Psoas muscle (tissue), 8 donors: Measurements from ENCODE around the gene SHPK. TPM values are rescaled to one million over a fixed set of nuclear protein-coding genes. Genes with fewer than 3 reads are reported as not detected.

Source experiments
- ATAC-seq, 4 donors: fragments of 200-7000 bp; cut with Tn5 transposase; one replicate each; pipeline ENCODE4 v1.9.1; 2020; ENCODE audit warnings: moderate library complexity in 3 of 4, mild to moderate bottlenecking in 2 of 4
- DNase-seq, 2 donors: peaks; one replicate each; pipeline ENCODE4 v3.0.0-alpha.2; 2020
- H3K27ac ChIP-seq: fragments of 200-600 bp; one replicate; pipeline ENCODE4 v1.8.0; 2022
- H3K27me3 ChIP-seq, 3 donors: fragments of 200-600 bp in 1 of 3; one replicate each; pipeline versions ENCODE4 v1.6.1 to v1.8.0; 2013 to 2022; ENCODE audit warnings: low read length in 2 of 3, mild to moderate bottlenecking in 2 of 3, moderate library complexity in 1 of 3; ENCODE audit not compliant: insufficient read depth in 3 of 3
- H3K36me3 ChIP-seq, 2 donors: fragments of 200-600 bp in 1 of 2; one replicate each; pipeline versions ENCODE4 v1.6.1 to v1.8.0; 2013 to 2022; ENCODE audit warnings: low read depth in 1 of 2, mild to moderate bottlenecking in 1 of 2, moderate library complexity in 1 of 2; ENCODE audit not compliant: insufficient read depth in 1 of 2
- H3K4me1 ChIP-seq: fragments of 200-600 bp; one replicate; pipeline ENCODE4 v1.8.0; 2022
- H3K4me3 ChIP-seq: fragments of 200-600 bp; one replicate; pipeline ENCODE4 v1.8.0; 2022; ENCODE audit warnings: mild to moderate bottlenecking
- H3K9me3 ChIP-seq: fragments of 200-600 bp; one replicate; pipeline ENCODE4 v1.8.0; 2022
- CTCF ChIP-seq: fragments of 200-600 bp; IDR thresholded peaks from one replicate; pipeline ENCODE4 v1.8.0; 2022; ENCODE audit warnings: antibody characterized with exemption
- WGBS, 3 donors: extraction: QIAGEN DNeasy Blood & Tissue Kit; methylation state at CpG; one replicate each; pipeline versions ENCODE4 v1.1.6 to v1.1.7; 2013; 5-methylcytosine and 5-hydroxymethylcytosine counted together
- intact Hi-C, 2 donors: fragments of 100-400 bp; cut with DNase I; formaldehyde crosslinking; loops; one replicate each; pipeline versions ENCODE4 v1.11.0 to v1.14.2; 2022
- polyA plus RNA-seq, 3 donors: library from polyadenylated mRNA; stranded (reverse); fragments of 200-250 nt; gene quantifications; one replicate each; pipeline ENCODE4 v1.2.3, GENCODE V29; 2013
- total RNA-seq, 4 donors: library from RNA; stranded (reverse); fragmentation: NEBNext Ultra II Directional in 2 of 4; extraction: Animal tissue kit (Norgen Biotek cat#: 25700) in 2 of 4; gene quantifications; one replicate each; pipeline versions ENCODE4 v1.2.1 to v1.2.4, GENCODE V29; 2021 to 2023
- donor health status: healthy with polysubstance abuse.
- donor health status: DM: no; HTN: no; CAD: no; lungs with moderate emphysema.
- donor health status: Bipolar disorder and iron deficiency.
- donor health status: healthy.
- donor health status: DM: yes; HTN: yes; CAD: no.
- donor health status: DM: no; HTN: no; CAD: no.
- donor health status: DM: no; HTN: no; CAD: no.
- donor health status: DM: yes; HTN: yes; CAD: no.

SHPK gene
- total and polyA plus RNA-seq, 7 donors, result 1.7 to 3.8 (median 2.2) TPM

- Histone ChIP-seq H3K27me3 (no peaks in the 10 kb centered on the region), H3K9me3 (no peaks in the 10 kb centered on the region), H3K4me3 (no peak overlapping the region), H3K27ac (no peak overlapping the region), H3K4me1 (no peaks in the 10 kb centered on the region), H3K36me3 (peaks cover 0 to 98% of the 10 kb centered on the region in 2 donors)
- TF ChIP-seq CTCF, result no peak
- 92 to 93% (median 92%) methylated on average over 18 of the region's 18 CpGs for WGBS, 3 donors
- ATAC-seq (no peak), DNase-seq (no peak)
- intact Hi-C loops, result no loop called here
Measured at GRCh38 chr17:3615160-3615870, 20.7 kb downstream of the SHPK start.

- TF ChIP-seq CTCF, result no peak
- intact Hi-C loops, result no loop called here
- WGBS, 3 donors, result 89 to 94% (median 94%) methylated on average over 6 of the region's 6 CpGs
- no peak overlapping the region for H3K4me3 ChIP-seq
- peaks cover 0 to 98% of the 10 kb centered on the region in 2 donors for H3K36me3 ChIP-seq
- no peak for DNase-seq
- no peak for ATAC-seq
- no peak overlapping the region for H3K27ac ChIP-seq
- H3K9me3 ChIP-seq, result no peaks in the 10 kb centered on the region
- no peaks in the 10 kb centered on the region for H3K27me3 ChIP-seq
- H3K4me1 ChIP-seq, result no peaks in the 10 kb centered on the region
Measured at GRCh38 chr17:3613124-3613523, 22.9 kb downstream of the SHPK start.

- no peak for DNase-seq
- no peak overlapping the region for H3K27ac ChIP-seq
- TF ChIP-seq CTCF, result no peak
- H3K4me1 ChIP-seq, result no peaks in the 10 kb centered on the region
- intact Hi-C loops, result no loop called here
- no peaks in the 10 kb centered on the region for H3K27me3 ChIP-seq
- H3K4me3 ChIP-seq, result no peak overlapping the region
- no peaks in the 10 kb centered on the region for H3K9me3 ChIP-seq
- 52 to 70% (median 61%) methylated on average over 14 of the region's 14 CpGs for WGBS, 3 donors
- peak; percentile 12 to 48 (median 45) for ATAC-seq
- H3K36me3 ChIP-seq, result peaks cover 0 to 94% of the 10 kb centered on the region in 2 donors
Measured at GRCh38 chr17:3610523-3610922, 25.5 kb downstream of the SHPK start.

- ATAC-seq (no peak), DNase-seq (no peak)
- Histone ChIP-seq H3K4me1 (no peaks in the 10 kb centered on the region), H3K4me3 (no peak overlapping the region), H3K27me3 (no peaks in the 10 kb centered on the region), H3K9me3 (no peaks in the 10 kb centered on the region), H3K36me3 (peaks cover 0 to 92% of the 10 kb centered on the region in 2 donors), H3K27ac (no peak overlapping the region)
- intact Hi-C loops, result no loop called here
- WGBS, 3 donors, result 80 to 97% (median 91%) methylated on average over 10 of the region's 10 CpGs
- TF ChIP-seq CTCF, result no peak
Measured at GRCh38 chr17:3609689-3610088, 26.4 kb downstream of the SHPK start.

- Histone ChIP-seq H3K9me3 (no peaks in the 10 kb centered on the region), H3K36me3 (peaks cover 0 to 36% of the 10 kb centered on the region in 2 donors), H3K27me3 (no peaks in the 10 kb centered on the region), H3K27ac (no peak overlapping the region), H3K4me3 (no peak overlapping the region), H3K4me1 (no peaks in the 10 kb centered on the region)
- TF ChIP-seq CTCF, result no peak
- ATAC-seq (no peak), DNase-seq (no peak)
- intact Hi-C loops, result no loop called here
- 63 to 80% (median 68%) methylated on average over 4 of the region's 4 CpGs for WGBS, 3 donors
Measured at GRCh38 chr17:3603870-3604259, 32.2 kb downstream of the SHPK start.
